Type B pancreatic cell (in vitro differentiated cells): ENCODE measurements around the gene NDUFAF5. TPM values are rescaled to one million over a fixed set of nuclear protein-coding genes. Genes with fewer than 3 reads are reported as not detected.
"Not testable (repeated sequence)": the region's sequence is repeated elsewhere in the genome, so short reads cannot be mapped to it uniquely, and the experiment has no call there.

Source experiments
- DNase-seq: peaks from one replicate; pipeline ENCODE4 v3.0.0; 2021; ENCODE audit warnings: mixed read lengths; ENCODE audit not compliant: unreplicated experiment; ENCODE audit errors: extremely low spot score
- H3K27ac Mint-ChIP-seq: 2 replicates; pipeline ENCODE4 v1.8.0; 2021; ENCODE audit warnings: mild to moderate bottlenecking, mixed read lengths
- H3K27me3 Mint-ChIP-seq: 2 replicates; pipeline ENCODE4 v1.8.0; 2021; ENCODE audit warnings: mixed read lengths
- H3K36me3 Mint-ChIP-seq: 2 replicates; pipeline ENCODE4 v1.8.0; 2021; ENCODE audit warnings: mixed read lengths
- H3K4me1 Mint-ChIP-seq: one replicate; pipeline ENCODE4 v1.8.0; 2021; ENCODE audit warnings: mixed read lengths; ENCODE audit not compliant: unreplicated experiment
- H3K4me3 Mint-ChIP-seq: 2 replicates; pipeline ENCODE4 v1.8.0; 2021; ENCODE audit warnings: mild to moderate bottlenecking, mixed read lengths
- H3K9me3 Mint-ChIP-seq: 2 replicates; pipeline ENCODE4 v1.8.0; 2021; ENCODE audit warnings: mixed read lengths
- CTCF ChIP-seq: fragments of 200-600 bp; sonication (generic); conservative IDR thresholded peaks from 2 replicates; pipeline ENCODE4 v1.5.0; 2021; ENCODE audit warnings: antibody characterized with exemption, mild to moderate bottlenecking
- total RNA-seq: library from RNA; stranded (reverse); gene quantifications from 2 replicates; pipeline ENCODE4 v1.2.1, GENCODE V29; 2021; ENCODE audit warnings: low replicate concordance

The NDUFAF5 gene
- total RNA-seq, 1 donor from 2014 or later: 26.1 TPM

- Mint-ChIP-seq H3K9me3 (no peaks in the 10 kb centered on the region), H3K27me3 (no peaks in the 10 kb centered on the region), H3K36me3 (peaks cover 17% of the 10 kb centered on the region), H3K4me3 (no peak overlapping the region), H3K4me1 (no peaks in the 10 kb centered on the region), H3K27ac (no peak overlapping the region)
- no peak for DNase-seq
- TF ChIP-seq CTCF: no peak
Observed at GRCh38 chr20:13756551-13756950, 28.3 kb upstream of the NDUFAF5 start.

DNA sequence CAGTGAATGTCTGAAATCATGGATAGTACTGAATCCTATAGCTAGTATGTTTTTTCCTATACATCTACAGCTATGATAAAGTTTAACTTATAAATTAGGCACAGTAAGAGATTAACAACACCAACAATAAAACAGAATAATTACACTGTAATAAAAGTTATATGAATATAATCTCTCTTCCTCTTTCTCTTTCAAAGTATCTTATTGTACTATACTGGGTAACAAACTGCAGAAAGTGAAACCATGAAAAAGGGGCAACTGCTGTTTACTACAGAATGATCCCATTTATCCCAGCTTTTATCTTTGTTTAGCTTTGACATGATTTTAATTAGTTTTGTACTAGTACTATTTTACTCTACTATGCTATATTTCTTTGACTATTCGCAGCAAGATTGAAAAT, 25.9 kb upstream of the NDUFAF5 start:
- Mint-ChIP-seq H3K4me1 (no peaks in the 10 kb centered on the region), H3K27ac (no peak overlapping the region), H3K36me3 (peaks cover 19% of the 10 kb centered on the region), H3K9me3 (no peaks in the 10 kb centered on the region), H3K4me3 (no peak overlapping the region), H3K27me3 (no peaks in the 10 kb centered on the region)
- DNase-seq: no peak
- TF ChIP-seq CTCF: no peak

DNA sequence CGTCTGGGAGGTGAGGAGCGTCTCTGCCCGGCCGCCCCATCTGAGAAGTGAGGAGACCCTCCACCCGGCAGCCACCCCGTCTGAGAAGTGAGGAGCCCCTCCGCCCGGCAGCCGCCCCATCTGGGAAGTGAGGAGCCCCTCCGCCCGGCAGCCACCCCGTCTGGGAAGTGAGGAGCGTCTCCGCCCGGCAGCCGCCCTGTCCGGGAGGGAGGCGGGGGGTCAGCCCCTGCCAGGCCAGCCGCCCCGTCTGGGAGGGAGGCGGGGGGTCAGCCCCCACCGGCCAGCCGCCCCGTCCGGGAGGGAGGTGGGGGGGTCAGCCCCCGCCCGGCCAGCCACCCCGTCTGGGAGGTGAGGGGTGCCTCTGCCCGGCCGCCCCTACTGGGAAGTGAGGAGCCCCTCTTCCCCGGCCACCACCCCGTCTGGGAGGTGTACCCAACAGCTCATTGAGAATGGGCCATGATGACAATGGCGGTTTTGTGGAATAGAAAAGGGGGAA, 24.3 kb upstream of the NDUFAF5 start:
- not testable (repeated sequence) for DNase-seq, H3K4me1 Mint-ChIP-seq, H3K27me3 Mint-ChIP-seq, H3K9me3 Mint-ChIP-seq, H3K4me3 Mint-ChIP-seq, H3K27ac Mint-ChIP-seq
- H3K36me3 Mint-ChIP-seq: peaks cover 32% of the 10 kb centered on the region

DNA sequence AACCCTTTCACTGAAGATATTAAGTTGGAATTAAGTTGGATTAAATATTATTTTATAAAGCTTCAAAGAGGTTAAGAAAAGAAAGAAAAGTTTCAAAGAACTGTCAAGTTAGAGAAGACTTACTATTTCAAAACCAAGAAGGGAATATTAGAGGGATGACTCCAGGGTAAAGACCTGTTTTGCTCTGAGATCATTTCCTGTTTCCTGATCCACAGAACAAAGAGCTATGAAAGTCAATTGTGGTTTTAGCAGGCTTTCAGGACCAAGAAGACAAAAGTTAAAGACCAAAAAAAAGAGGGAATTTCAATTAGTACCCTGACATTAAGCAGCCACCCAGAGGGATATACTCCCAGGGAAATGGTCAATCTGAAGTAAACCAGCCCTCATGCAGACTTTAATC, 19.5 kb upstream of the NDUFAF5 start:
- Mint-ChIP-seq H3K36me3 (peaks cover 46% of the 10 kb centered on the region), H3K4me3 (no peak overlapping the region), H3K9me3 (no peaks in the 10 kb centered on the region), H3K27me3 (no peaks in the 10 kb centered on the region), H3K4me1 (no peaks in the 10 kb centered on the region), H3K27ac (no peak overlapping the region)
- no peak for DNase-seq
- TF ChIP-seq CTCF: no peak

DNA sequence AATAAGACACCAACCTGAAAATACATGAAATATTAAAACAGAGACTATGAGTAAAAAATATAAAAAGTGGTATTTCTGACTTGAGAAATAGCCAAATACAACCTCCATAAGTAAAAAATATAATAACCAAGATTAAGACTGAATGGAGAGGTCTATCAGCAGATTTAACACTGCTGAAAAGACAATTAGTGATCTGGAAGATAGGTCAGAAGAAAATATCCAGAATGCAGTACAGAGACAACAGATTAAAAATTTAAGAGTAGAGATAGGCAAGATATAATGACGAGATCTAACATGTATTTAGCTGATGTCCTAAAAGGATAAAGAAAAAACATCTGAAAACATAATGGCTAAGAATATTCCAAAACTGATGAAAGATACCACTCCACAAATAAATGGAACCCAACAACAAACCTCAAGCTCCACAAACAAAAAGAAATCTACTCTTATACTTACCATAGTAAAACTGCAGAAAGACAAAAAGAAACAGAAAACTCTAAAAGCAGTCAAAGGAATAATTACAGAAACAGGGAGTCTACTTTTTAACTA, 18.9 kb upstream of the NDUFAF5 start:
- Mint-ChIP-seq H3K27ac (no peak overlapping the region), H3K36me3 (peaks cover 46% of the 10 kb centered on the region), H3K27me3 (no peaks in the 10 kb centered on the region), H3K4me3 (no peak overlapping the region), H3K4me1 (no peaks in the 10 kb centered on the region), H3K9me3 (no peaks in the 10 kb centered on the region)
- no peak for DNase-seq
- TF ChIP-seq CTCF: no peak

GRCh38 chr20:13770141-13770540, 14.7 kb upstream of the NDUFAF5 start:
- Mint-ChIP-seq H3K27ac (no peak overlapping the region), H3K4me1 (no peaks in the 10 kb centered on the region), H3K9me3 (no peaks in the 10 kb centered on the region), H3K27me3 (no peaks in the 10 kb centered on the region), H3K4me3 (no peak overlapping the region), H3K36me3 (peaks cover 42% of the 10 kb centered on the region)
- TF ChIP-seq CTCF: no peak
- no peak for DNase-seq
